Activated gamma-delta T cell treated with Interleukin-2 at 50 U/mL for 16 hours (primary cell): Measurements from ENCODE around the gene PLA1A.

Experiments
- DNase-seq: peaks from one replicate; pipeline ENCODE4 v3.0.0-alpha.2; 2020

The PLA1A gene

GRCh38 chr3:119609301-119609700, 11.6 kb downstream of the PLA1A start:
- DNase-seq, result no peak

- no peak for DNase-seq
Measured at GRCh38 chr3:119611664-119612063, 14.0 kb downstream of the PLA1A start.

- DNase-seq, result no peak
Measured at GRCh38 chr3:119613201-119613600, 15.5 kb downstream of the PLA1A start.

GRCh38 chr3:119613872-119614271, 16.2 kb downstream of the PLA1A start:
- DNase-seq, result no peak

- DNase-seq, result no peak
Measured at GRCh38 chr3:119616056-119616455, 18.4 kb downstream of the PLA1A start.

- DNase-seq, result no peak
Measured at GRCh38 chr3:119619094-119619493, 21.4 kb downstream of the PLA1A start.

GRCh38 chr3:119620899-119621298, 23.2 kb downstream of the PLA1A start:
- no peak for DNase-seq

- no peak for DNase-seq
Measured at GRCh38 chr3:119624002-119624720, 26.5 kb downstream of the PLA1A start.

- DNase-seq, result no peak
Measured at GRCh38 chr3:119625451-119626153, 27.9 kb downstream of the PLA1A start.

GRCh38 chr3:119626196-119626595, 28.5 kb downstream of the PLA1A start:
- no peak for DNase-seq

GRCh38 chr3:119627461-119627860, 29.8 kb downstream of the PLA1A start:
- no peak for DNase-seq

GRCh38 chr3:119628390-119628789, 30.7 kb downstream of the PLA1A start:
- no peak for DNase-seq

- DNase-seq, result no peak
Measured at GRCh38 chr3:119628816-119629445, 31.2 kb downstream of the PLA1A start.

GRCh38 chr3:119630128-119630879, 32.6 kb downstream of the PLA1A start:
- DNase-seq, result no peak

GRCh38 chr3:119630880-119631329, 33.2 kb downstream of the PLA1A start:
- no peak for DNase-seq

GRCh38 chr3:119631516-119631915, 33.8 kb downstream of the PLA1A start:
- no peak for DNase-seq

GRCh38 chr3:119632216-119632615, 34.5 kb downstream of the PLA1A start:
- DNase-seq, result no peak

GRCh38 chr3:119632829-119633228, 35.1 kb downstream of the PLA1A start:
- no peak for DNase-seq

- DNase-seq, result no peak
Measured at GRCh38 chr3:119635719-119636118, 38.0 kb downstream of the PLA1A start.

- no peak for DNase-seq
Measured at GRCh38 chr3:119636249-119636648, 38.6 kb downstream of the PLA1A start.

- DNase-seq, result no peak
Measured at GRCh38 chr3:119636891-119637611, 39.4 kb downstream of the PLA1A start.

- no peak for DNase-seq
Measured at GRCh38 chr3:119637679-119638477, 40.2 kb downstream of the PLA1A start.
